DMS114 treated with DMSO at 0.1 percent for 48 hours (cell line): Measurements from ENCODE around the gene ANTXR1.
"Not testable (repeated sequence)": the region's sequence is repeated elsewhere in the genome, so short reads cannot be mapped to it uniquely, and the experiment has no call there.

Source experiments
- DNase-seq: peaks from one replicate; lab custom pipeline; 2025; ENCODE audit not compliant: unreplicated experiment; lab: John Stamatoyannopoulos, UW

The ANTXR1 gene

GRCh38 chr2:69253611-69254301 is 240.8 kb downstream of the ANTXR1 start:
- no peak for DNase-seq

- DNase-seq = no peak
These were observed 242.8 kb downstream of the ANTXR1 start for GRCh38 chr2:69255760-69256159.

GRCh38 chr2:69259994-69260591 is 247.1 kb downstream of the ANTXR1 start:
- not testable (repeated sequence) for DNase-seq

- DNase-seq = no peak
These were observed 247.7 kb downstream of the ANTXR1 start for GRCh38 chr2:69260666-69261065.

GRCh38 chr2:69269330-69269729 is 256.4 kb downstream of the ANTXR1 start:
- no peak for DNase-seq

- DNase-seq = no peak
These were observed 258.9 kb downstream of the ANTXR1 start for GRCh38 chr2:69271831-69272257.

- no peak for DNase-seq
These were observed 260.0 kb downstream of the ANTXR1 start for GRCh38 chr2:69272803-69273471.

- no peak for DNase-seq
These were observed 262.5 kb downstream of the ANTXR1 start for GRCh38 chr2:69275490-69275889.

- DNase-seq = no peak
These were observed 265.4 kb downstream of the ANTXR1 start for GRCh38 chr2:69278366-69278765.

GRCh38 chr2:69279211-69279610 is 266.2 kb downstream of the ANTXR1 start:
- DNase-seq = no peak

GRCh38 chr2:69279931-69280681 is 267.1 kb downstream of the ANTXR1 start:
- DNase-seq = no peak

- no peak for DNase-seq
These were observed 267.9 kb downstream of the ANTXR1 start for GRCh38 chr2:69280796-69281412.

GRCh38 chr2:69285379-69285894 is 272.5 kb downstream of the ANTXR1 start:
- no peak for DNase-seq

GRCh38 chr2:69287544-69287943 is 274.6 kb downstream of the ANTXR1 start:
- DNase-seq = no peak

GRCh38 chr2:69288429-69288828 is 275.4 kb downstream of the ANTXR1 start:
- no peak for DNase-seq

GRCh38 chr2:69291004-69291650 is 278.1 kb downstream of the ANTXR1 start:
- DNase-seq = no peak

GRCh38 chr2:69291721-69292120 is 278.7 kb downstream of the ANTXR1 start:
- DNase-seq = no peak

GRCh38 chr2:69292256-69292655 is 279.3 kb downstream of the ANTXR1 start:
- DNase-seq = no peak

- no peak for DNase-seq
These were observed 283.4 kb downstream of the ANTXR1 start for GRCh38 chr2:69296421-69296820.

GRCh38 chr2:69297216-69297615 is 284.2 kb downstream of the ANTXR1 start:
- DNase-seq = no peak
